Esophagus muscularis mucosa (tissue), 4 donors: ENCODE data around the gene LMNA. TPM values are rescaled to one million over a fixed set of nuclear protein-coding genes. Genes with fewer than 3 reads are reported as not detected.

ENCODE experiments used
- DNase-seq: peaks from one replicate; pipeline ENCODE4 v3.0.0-alpha.2; 2017; ENCODE audit errors: extremely low spot score
- H3K27ac ChIP-seq, 4 donors: fragments of 200-600 bp; sonication (generic); replicated peaks in 1 of 4; 1 replicate in 3 of 4; 2 replicates in 1 of 4; pipeline ENCODE4 v1.5.1; 2016 to 2019; ENCODE audit warnings: mild to moderate bottlenecking in 1 of 4
- H3K27me3 ChIP-seq, 4 donors: fragments of 200-600 bp; sonication (generic); one replicate each; pipeline versions ENCODE4 v1.5.1 to v1.6.0; 2016 to 2019
- H3K36me3 ChIP-seq, 4 donors: fragments of 200-600 bp; sonication (generic); one replicate each; pipeline ENCODE4 v1.5.1; 2016 to 2019
- H3K4me1 ChIP-seq, 4 donors: fragments of 200-600 bp; sonication (generic); one replicate each; pipeline ENCODE4 v1.5.1; 2016 to 2019
- H3K4me3 ChIP-seq, 4 donors: fragments of 200-600 bp; sonication (generic); 1 replicate in 2 of 4; 2 replicates in 2 of 4; pipeline ENCODE4 v1.5.1; 2016 to 2019; ENCODE audit warnings: mild to moderate bottlenecking in 4 of 4, moderate library complexity in 1 of 4
- H3K9me3 ChIP-seq, 4 donors: fragments of 200-600 bp; sonication (generic); 1 replicate in 3 of 4; 2 replicates in 1 of 4; pipeline ENCODE4 v1.5.1; 2016 to 2019
- CTCF ChIP-seq, 3 experiments: fragments of 200-600 bp in 2 of 3; fragments of 450-650 bp in 1 of 3; sonication (generic) in 2 of 3; IDR thresholded peaks; one replicate each; pipeline ENCODE4 v1.5.1; 2017 to 2019; ENCODE audit warnings: antibody characterized with exemption in 3 of 3, mild to moderate bottlenecking in 2 of 3, moderate library complexity in 1 of 3
- EP300 ChIP-seq: sonication (generic); formaldehyde crosslinking; IDR thresholded peaks from one replicate; pipeline ENCODE4 v1.6.1; 2017; ENCODE audit warnings: antibody characterized with exemption
- POLR2A ChIP-seq: fragments of 450-650 bp; IDR thresholded peaks from one replicate; pipeline ENCODE4 v1.6.1; 2017; ENCODE audit warnings: antibody characterized with exemption, moderate library complexity, mild to moderate bottlenecking, low read depth
- POLR2AphosphoS5 ChIP-seq, 2 donors: sonication (generic); formaldehyde crosslinking; IDR thresholded peaks; one replicate each; pipeline ENCODE4 v1.6.1; 2017; ENCODE audit warnings: antibody characterized with exemption in 2 of 2
- WGBS: methylation state at CpG from one replicate; pipeline ENCODE4 v1.1.5; 2018; 5-methylcytosine and 5-hydroxymethylcytosine counted together
- intact Hi-C: fragments of 100-400 bp; cut with DNase I; formaldehyde crosslinking; loops from one replicate; pipeline ENCODE4 v1.15.1; 2023
- total RNA-seq, 4 donors: library from RNA; depleted of rRNA; stranded (reverse); fragments of >200 nt; gene quantifications; one replicate each; pipeline versions ENCODE4 v1.1.0 to v1.2.1, GENCODE V29; 2016

Gene LMNA
- total RNA-seq, 4 donors from 2014 or later = 311 to 589 (median 380) TPM

- 28% methylated on average over 10 of the region's 10 CpGs for WGBS
- intact Hi-C loops = no loop called here
- H3K36me3 ChIP-seq = no peaks in the 10 kb centered on the region
These were observed 36.0 kb downstream of the LMNA start for GRCh38 chr1:156150333-156151011.

GRCh38 chr1:156151093-156151688 lies 36.7 kb downstream of the LMNA start:
- no peaks in the 10 kb centered on the region for H3K36me3 ChIP-seq
- no peaks in the 10 kb centered on the region for H3K9me3 ChIP-seq
- no peak for DNase-seq
- TF ChIP-seq POLR2A (no peak), POLR2AphosphoS5 (IDR thresholded peaks at IDR 0.05) (no peak), CTCF (IDR thresholded peaks at IDR 0.05) (no peak), EP300 (no peak)
- WGBS = 61% methylated on average over 4 of the region's 6 CpGs
- H3K4me1 ChIP-seq = peaks cover 11 to 20% (median 16%) of the 10 kb centered on the region in 4 donors
- H3K27me3 ChIP-seq = peaks cover 0 to 45% (median 4%) of the 10 kb centered on the region in 4 donors
- H3K4me3 ChIP-seq = no peak overlapping the region
- no peak overlapping the region for H3K27ac ChIP-seq
- intact Hi-C loops = no loop called here

More at GRCh38 chr1:156150333-156151011, 36.0 kb downstream of the LMNA start:
- no peaks in the 10 kb centered on the region for H3K9me3 ChIP-seq
- no peak overlapping the region for H3K27ac ChIP-seq
- DNase-seq = no peak
- TF ChIP-seq POLR2A (no peak), EP300 (no peak), CTCF (IDR thresholded peaks at IDR 0.05) (no peak), POLR2AphosphoS5 (IDR thresholded peaks at IDR 0.05) (no peak)
- peaks cover 17 to 27% (median 23%) of the 10 kb centered on the region in 4 donors for H3K4me1 ChIP-seq
- H3K4me3 ChIP-seq = no peak overlapping the region
- peaks cover 0 to 45% (median 4%) of the 10 kb centered on the region in 4 donors for H3K27me3 ChIP-seq

GRCh38 chr1:156152628-156153027 lies 38.1 kb downstream of the LMNA start:
- intact Hi-C loops = no loop called here
- H3K9me3 ChIP-seq = no peaks in the 10 kb centered on the region

GRCh38 chr1:156153362-156153761 lies 38.9 kb downstream of the LMNA start, which contains the start of gene SEMA4A:
SEMA4A (plus strand) TSS chr1:156153585; CDS start chr1:156154579, 994 bp downstream.
- peaks cover 0 to 45% (median 4%) of the 10 kb centered on the region in 4 donors for H3K27me3 ChIP-seq
- H3K4me1 ChIP-seq = peaks cover 0 to 6% (median 2%) of the 10 kb centered on the region in 4 donors
- TF ChIP-seq EP300 = no peak
- no peak for TF ChIP-seq POLR2A
- TF ChIP-seq CTCF (IDR thresholded peaks at IDR 0.05) = no peak
- TF ChIP-seq POLR2AphosphoS5 (IDR thresholded peaks at IDR 0.05) = no peak
- DNase-seq = no peak
- H3K9me3 ChIP-seq = no peaks in the 10 kb centered on the region
- 80% methylated on average over 10 of the region's 10 CpGs for WGBS
- no peak within 1 kb of the TSS for H3K27ac ChIP-seq
- no peaks in the 10 kb centered on the region for H3K36me3 ChIP-seq
- H3K4me3 ChIP-seq = no peak within 1 kb of the TSS
- intact Hi-C loops = no loop called here

More at GRCh38 chr1:156152628-156153027, 38.1 kb downstream of the LMNA start:
- WGBS = 56% methylated on average over 3 of the region's 5 CpGs
- no peak overlapping the region for H3K27ac ChIP-seq
- H3K4me3 ChIP-seq = no peak overlapping the region
- TF ChIP-seq POLR2A = no peak
- H3K4me1 ChIP-seq = peaks cover 0 to 6% (median 3%) of the 10 kb centered on the region in 4 donors
- H3K27me3 ChIP-seq = peaks cover 0 to 45% (median 4%) of the 10 kb centered on the region in 4 donors
- H3K36me3 ChIP-seq = no peaks in the 10 kb centered on the region
- DNase-seq = no peak

GRCh38 chr1:156154317-156154749 lies 39.8 kb downstream of the LMNA start:
- TF ChIP-seq EP300 (no peak), POLR2AphosphoS5 (IDR thresholded peaks at IDR 0.05) (no peak), POLR2A (no peak), CTCF (IDR thresholded peaks at IDR 0.05) (no peak)
- intact Hi-C loops = no loop called here

More at GRCh38 chr1:156154317-156154749, 39.8 kb downstream of the LMNA start:
- no peak overlapping the region for H3K27ac ChIP-seq
- 67% methylated on average over 11 of the region's 11 CpGs for WGBS
- H3K27me3 ChIP-seq = peaks cover 0 to 38% (median 4%) of the 10 kb centered on the region in 4 donors
- H3K36me3 ChIP-seq = no peaks in the 10 kb centered on the region
- no peaks in the 10 kb centered on the region for H3K9me3 ChIP-seq
- H3K4me1 ChIP-seq = peaks cover 0 to 5% (median under 1%) of the 10 kb centered on the region in 4 donors
- H3K4me3 ChIP-seq = no peak overlapping the region
- no peak for DNase-seq
